ENCODE data around the gene TCERG1L. TPM values are rescaled to one million over a fixed set of nuclear protein-coding genes. Genes with fewer than 3 reads are reported as not detected.

Gene TCERG1L
- total and polyA plus RNA-seq, 4 donors = 0.02 to 0.09 (median 0.08) TPM; not detected in 1

DNA sequence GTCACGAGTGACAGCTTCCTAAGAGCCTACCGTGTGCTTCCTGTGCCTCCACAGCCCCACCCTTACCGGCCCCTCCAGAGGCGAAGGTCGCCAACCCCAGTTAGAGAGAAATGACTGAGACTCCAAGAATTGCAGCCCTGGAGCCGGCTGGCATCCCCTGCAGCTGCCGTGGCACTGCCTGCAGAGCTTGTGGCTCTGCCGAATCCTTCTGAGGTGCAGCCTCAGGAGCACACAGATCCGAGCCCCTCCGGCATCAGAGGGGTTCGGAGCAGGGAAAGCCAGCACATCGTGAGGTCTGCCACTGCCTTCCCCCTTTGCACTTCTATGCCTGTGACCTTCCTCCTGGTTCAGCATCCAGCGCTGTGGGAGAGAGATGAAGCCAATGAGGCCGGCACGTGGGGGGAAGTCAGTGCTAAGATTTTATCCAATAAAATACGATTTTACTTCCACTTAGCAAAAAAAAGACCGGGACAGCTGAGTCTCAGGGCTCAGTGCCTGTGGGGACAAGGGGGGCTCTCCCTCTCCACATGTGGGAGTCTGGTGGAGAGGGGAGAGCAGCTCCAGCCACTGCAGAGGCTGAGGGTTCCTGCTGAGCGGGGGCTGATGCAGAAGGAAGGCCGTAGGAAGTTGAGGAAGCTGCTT is 80.1 kb downstream of the TCERG1L start:
- no peaks in the 10 kb centered on the region for H3K4me1 ChIP-seq (ENCODE audit: control insufficient read depth in 5 of 5, insufficient read depth in 5 of 5, low read length in 5 of 5)
- H3K27ac ChIP-seq (ENCODE audit: low read depth in 1 of 2, low read length in 1 of 2) = no peak overlapping the region
- ATAC-seq (ENCODE audit: insufficient read depth, low FRiP score) = no peak
- H3K27me3 ChIP-seq (ENCODE audit: control insufficient read depth in 3 of 3, insufficient read depth in 3 of 3, low read length in 2 of 3) = peaks cover 0 to 4% (median 0%) of the 10 kb centered on the region in 3 donors
- WGBS, 2 donors = 53 to 58% methylated on average over 19 of the region's 19 CpGs
- no peak overlapping the region for H3K9ac ChIP-seq (ENCODE audit: insufficient read depth in 1 of 2, low read length in 2 of 2)
- TF ChIP-seq, protein P1, sequence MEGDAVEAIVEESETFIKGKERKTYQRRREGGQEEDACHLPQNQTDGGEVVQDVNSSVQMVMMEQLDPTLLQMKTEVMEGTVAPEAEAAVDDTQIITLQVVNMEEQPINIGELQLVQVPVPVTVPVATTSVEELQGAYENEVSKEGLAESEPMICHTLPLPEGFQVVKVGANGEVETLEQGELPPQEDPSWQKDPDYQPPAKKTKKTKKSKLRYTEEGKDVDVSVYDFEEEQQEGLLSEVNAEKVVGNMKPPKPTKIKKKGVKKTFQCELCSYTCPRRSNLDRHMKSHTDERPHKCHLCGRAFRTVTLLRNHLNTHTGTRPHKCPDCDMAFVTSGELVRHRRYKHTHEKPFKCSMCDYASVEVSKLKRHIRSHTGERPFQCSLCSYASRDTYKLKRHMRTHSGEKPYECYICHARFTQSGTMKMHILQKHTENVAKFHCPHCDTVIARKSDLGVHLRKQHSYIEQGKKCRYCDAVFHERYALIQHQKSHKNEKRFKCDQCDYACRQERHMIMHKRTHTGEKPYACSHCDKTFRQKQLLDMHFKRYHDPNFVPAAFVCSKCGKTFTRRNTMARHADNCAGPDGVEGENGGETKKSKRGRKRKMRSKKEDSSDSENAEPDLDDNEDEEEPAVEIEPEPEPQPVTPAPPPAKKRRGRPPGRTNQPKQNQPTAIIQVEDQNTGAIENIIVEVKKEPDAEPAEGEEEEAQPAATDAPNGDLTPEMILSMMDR (IDR thresholded peaks at IDR 0.05; ENCODE audit: control extremely low read depth, extremely low read depth) = no peak
- no peak for DNase-seq
- H3K36me3 ChIP-seq (ENCODE audit: control insufficient read depth in 4 of 4, insufficient read depth in 4 of 4, low read length in 4 of 4) = no peaks in the 10 kb centered on the region
- H3K9me3 ChIP-seq (ENCODE audit: control insufficient read depth in 4 of 4, insufficient read depth in 3 of 4, low read length in 3 of 4) = peaks cover 0 to 4% (median 0%) of the 10 kb centered on the region in 4 donors
- H3K4me3 ChIP-seq = no peak overlapping the region

DNA sequence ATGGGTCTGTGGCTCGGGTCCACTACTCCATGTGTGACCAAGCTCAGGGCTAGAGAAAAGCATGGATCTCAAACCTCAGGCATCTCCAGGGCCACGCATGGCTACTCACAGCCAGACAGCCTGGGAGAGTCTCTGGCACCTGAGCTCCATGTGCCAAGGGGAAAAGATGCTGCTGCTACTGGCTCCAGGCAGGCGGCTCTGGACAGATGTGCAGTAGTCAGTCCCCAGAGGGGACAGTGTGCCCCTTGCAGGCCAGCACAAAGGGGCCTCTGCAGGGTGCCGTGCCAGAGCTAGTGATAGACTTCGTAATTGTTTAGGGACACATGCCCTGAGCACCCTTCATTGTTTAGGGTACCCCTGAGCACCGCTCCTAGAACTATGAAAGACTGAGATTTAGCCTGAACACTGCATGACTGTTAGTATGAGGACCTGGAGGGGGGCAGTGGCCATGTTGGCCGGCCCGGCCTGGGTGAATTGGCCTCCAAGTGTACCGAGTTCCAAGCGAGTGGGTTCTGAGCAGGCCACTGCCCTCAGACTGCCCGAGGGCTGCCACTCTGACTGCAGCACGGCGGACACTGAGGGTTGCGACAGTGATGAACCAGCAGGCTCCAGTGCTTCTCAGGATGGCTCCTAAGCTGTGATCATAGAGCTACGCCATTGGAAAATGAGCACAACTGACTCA is 80.7 kb downstream of the TCERG1L start:
- Histone ChIP-seq H3K4me3 (no peak overlapping the region), H3K27me3 (ENCODE audit: control insufficient read depth in 3 of 3, insufficient read depth in 3 of 3, low read length in 2 of 3) (no peaks in the 10 kb centered on the region), H3K9me3 (ENCODE audit: control insufficient read depth in 4 of 4, insufficient read depth in 3 of 4, low read length in 3 of 4) (peaks cover 0 to 4% (median 0%) of the 10 kb centered on the region in 4 donors), H3K27ac (ENCODE audit: low read depth in 1 of 2, low read length in 1 of 2) (no peak overlapping the region), H3K36me3 (ENCODE audit: control insufficient read depth in 4 of 4, insufficient read depth in 4 of 4, low read length in 4 of 4) (no peaks in the 10 kb centered on the region), H3K9ac (ENCODE audit: insufficient read depth in 1 of 2, low read length in 2 of 2) (no peak overlapping the region), H3K4me1 (ENCODE audit: control insufficient read depth in 5 of 5, insufficient read depth in 5 of 5, low read length in 5 of 5) (no peaks in the 10 kb centered on the region)
- TF ChIP-seq, protein P1 (IDR thresholded peaks at IDR 0.05; ENCODE audit: control extremely low read depth, extremely low read depth) = no peak
- ATAC-seq (ENCODE audit: insufficient read depth, low FRiP score) = no peak
- WGBS, 2 donors = 88 to 91% methylated on average over 15 of the region's 15 CpGs
- DNase-seq = no peak

DNA sequence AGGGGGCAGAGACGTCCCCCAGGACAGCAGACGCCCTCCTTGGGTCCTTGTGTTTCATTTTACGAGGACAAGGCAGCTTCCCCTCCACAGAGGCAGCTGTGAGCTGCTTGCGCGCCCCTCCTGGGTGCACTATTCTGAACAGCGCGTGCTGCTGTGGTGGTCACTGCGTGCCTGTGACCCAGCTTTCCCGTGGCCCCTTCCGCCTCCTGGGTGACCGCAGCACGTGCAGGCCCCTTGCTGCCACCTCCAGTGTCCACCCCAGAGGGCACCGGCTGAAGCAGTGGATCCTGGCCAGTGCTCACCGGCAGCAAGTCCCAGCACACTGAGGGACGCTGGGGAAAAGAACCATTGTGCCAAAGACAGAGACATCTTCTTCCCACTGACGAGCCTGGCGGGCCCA is 81.4 kb downstream of the TCERG1L start:
- H3K9me3 ChIP-seq (ENCODE audit: control insufficient read depth in 4 of 4, insufficient read depth in 3 of 4, low read length in 3 of 4) = peaks cover 0 to 4% (median 0%) of the 10 kb centered on the region in 4 donors
- no peaks in the 10 kb centered on the region for H3K36me3 ChIP-seq (ENCODE audit: control insufficient read depth in 4 of 4, insufficient read depth in 4 of 4, low read length in 4 of 4)
- H3K4me3 ChIP-seq = no peak overlapping the region
- ATAC-seq (ENCODE audit: insufficient read depth, low FRiP score) (no peak), DNase-seq (no peak)
- no peak overlapping the region for H3K27ac ChIP-seq (ENCODE audit: low read depth in 1 of 2, low read length in 1 of 2)
- H3K9ac ChIP-seq (ENCODE audit: insufficient read depth in 1 of 2, low read length in 2 of 2) = no peak overlapping the region
- WGBS, 2 donors = 89 to 91% methylated on average over 17 of the region's 17 CpGs
- no peaks in the 10 kb centered on the region for H3K4me1 ChIP-seq (ENCODE audit: control insufficient read depth in 5 of 5, insufficient read depth in 5 of 5, low read length in 5 of 5)
- no peaks in the 10 kb centered on the region for H3K27me3 ChIP-seq (ENCODE audit: control insufficient read depth in 3 of 3, insufficient read depth in 3 of 3, low read length in 2 of 3)
- TF ChIP-seq, protein P1 (IDR thresholded peaks at IDR 0.05; ENCODE audit: control extremely low read depth, extremely low read depth) = no peak

Measured in lung (tissue), 12 donors.